Spleen (tissue), 7 donors: ENCODE measurements around the gene NPIPA7.
"Not testable (repeated sequence)": the region's sequence is repeated elsewhere in the genome, so short reads cannot be mapped to it uniquely, and the experiment has no call there.

Source experiments
- CTCF ChIP-seq, 11 experiments: fragments of 200-600 bp in 7 of 11; fragments of 450-650 bp in 4 of 11; sonication (generic) in 4 of 11; IDR thresholded peaks in 8 of 11; conservative IDR thresholded peaks in 3 of 11; 1 replicate in 7 of 11; 2 replicates in 4 of 11; pipeline versions ENCODE4 v1.4.0 to v1.8.0; 2016 to 2021; ENCODE audit warnings: antibody characterized with exemption in 11 of 11, inconsistent platforms in 4 of 11, mild to moderate bottlenecking in 1 of 11
- POLR2A ChIP-seq, 3 donors: fragments of 450-650 bp; IDR thresholded peaks; one replicate each; pipeline ENCODE4 v1.5.1; 2017; ENCODE audit warnings: antibody characterized with exemption in 3 of 3, mild to moderate bottlenecking in 1 of 3
- POLR2AphosphoS5 ChIP-seq, 3 donors: sonication (generic); formaldehyde crosslinking; IDR thresholded peaks; one replicate each; pipeline ENCODE4 v1.5.1; 2017; ENCODE audit warnings: antibody characterized with exemption in 3 of 3
- donor health status: DM: no; HTN: no; CAD: no; lungs with moderate emphysema.
- donor health status: DM: no; HTN: no; CAD: no.
- donor health status: DM: no; HTN: no; CAD: no.

DNA sequence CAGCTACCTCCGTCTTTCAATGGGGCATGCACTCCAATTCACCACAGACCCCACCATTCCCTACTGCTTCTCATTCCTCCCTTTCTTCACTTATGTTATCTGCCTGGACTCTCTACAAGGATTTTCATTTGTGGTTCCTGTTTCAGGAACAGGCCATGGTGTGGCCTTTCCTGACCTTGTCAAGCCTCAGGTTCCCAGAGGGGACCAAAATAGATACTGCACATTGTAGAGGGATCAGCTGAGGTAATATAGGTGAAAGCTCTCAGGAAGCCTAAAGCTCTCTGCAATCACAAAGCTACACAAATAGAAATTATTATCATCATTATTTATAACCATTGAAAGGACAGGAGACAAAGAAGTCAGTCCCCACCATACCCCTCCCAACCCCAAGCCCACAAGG lies 41.6 kb downstream of the NPIPA7 start:
- TF ChIP-seq CTCF (IDR thresholded peaks at IDR 0.05 in 8 of 11, conservative IDR thresholded peaks at IDR 0.05 in 3 of 11); POLR2A (IDR thresholded peaks at IDR 0.05); POLR2AphosphoS5 (IDR thresholded peaks at IDR 0.05): not testable (repeated sequence)
